HG02588 (cell line): Measurements from ENCODE around the gene PPP1R13B.

Experiments used
- ATAC-seq: cut with Tn5 transposase; IDR thresholded peaks from one replicate; pipeline ENCODE4 v1.9.1; 2021; ENCODE audit warnings: mild to moderate bottlenecking, moderate library complexity; ENCODE audit not compliant: unreplicated experiment

The PPP1R13B gene

DNA sequence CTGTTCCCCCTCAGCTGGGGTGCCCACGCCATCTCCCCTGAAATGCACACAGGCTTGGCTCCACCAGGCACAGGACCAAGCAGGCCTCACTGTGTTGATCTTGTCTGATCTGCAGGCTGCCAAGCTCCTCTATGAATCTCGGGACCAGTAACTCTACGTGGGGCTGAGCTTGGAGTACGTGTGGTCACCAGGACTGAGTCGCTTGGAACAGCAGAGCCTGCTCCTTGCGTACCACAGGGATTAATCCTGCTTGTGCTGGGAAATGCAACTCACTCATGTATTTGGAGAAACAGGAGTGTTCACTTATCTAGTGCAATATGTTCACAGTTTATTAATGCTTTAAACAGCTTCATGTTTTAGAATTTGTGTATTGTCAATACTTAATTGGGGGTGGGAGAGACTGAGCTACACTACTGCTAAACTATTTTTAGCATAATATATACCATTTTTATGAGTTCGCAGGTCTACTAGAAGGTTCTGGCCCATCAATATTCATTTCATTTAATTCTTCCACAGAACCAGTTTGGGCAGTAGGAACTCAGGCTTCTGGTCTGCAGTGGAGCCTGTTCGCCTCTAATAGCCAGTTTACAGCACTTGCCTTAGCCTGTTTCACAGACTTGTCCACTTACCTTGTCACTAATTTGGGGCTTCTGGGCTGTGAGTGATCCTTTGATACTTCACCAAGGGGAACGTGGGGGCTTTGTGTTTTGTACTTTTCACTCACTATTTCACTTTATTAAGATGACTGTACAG, 114.3 kb downstream of the PPP1R13B start:
- ATAC-seq = no peak

DNA sequence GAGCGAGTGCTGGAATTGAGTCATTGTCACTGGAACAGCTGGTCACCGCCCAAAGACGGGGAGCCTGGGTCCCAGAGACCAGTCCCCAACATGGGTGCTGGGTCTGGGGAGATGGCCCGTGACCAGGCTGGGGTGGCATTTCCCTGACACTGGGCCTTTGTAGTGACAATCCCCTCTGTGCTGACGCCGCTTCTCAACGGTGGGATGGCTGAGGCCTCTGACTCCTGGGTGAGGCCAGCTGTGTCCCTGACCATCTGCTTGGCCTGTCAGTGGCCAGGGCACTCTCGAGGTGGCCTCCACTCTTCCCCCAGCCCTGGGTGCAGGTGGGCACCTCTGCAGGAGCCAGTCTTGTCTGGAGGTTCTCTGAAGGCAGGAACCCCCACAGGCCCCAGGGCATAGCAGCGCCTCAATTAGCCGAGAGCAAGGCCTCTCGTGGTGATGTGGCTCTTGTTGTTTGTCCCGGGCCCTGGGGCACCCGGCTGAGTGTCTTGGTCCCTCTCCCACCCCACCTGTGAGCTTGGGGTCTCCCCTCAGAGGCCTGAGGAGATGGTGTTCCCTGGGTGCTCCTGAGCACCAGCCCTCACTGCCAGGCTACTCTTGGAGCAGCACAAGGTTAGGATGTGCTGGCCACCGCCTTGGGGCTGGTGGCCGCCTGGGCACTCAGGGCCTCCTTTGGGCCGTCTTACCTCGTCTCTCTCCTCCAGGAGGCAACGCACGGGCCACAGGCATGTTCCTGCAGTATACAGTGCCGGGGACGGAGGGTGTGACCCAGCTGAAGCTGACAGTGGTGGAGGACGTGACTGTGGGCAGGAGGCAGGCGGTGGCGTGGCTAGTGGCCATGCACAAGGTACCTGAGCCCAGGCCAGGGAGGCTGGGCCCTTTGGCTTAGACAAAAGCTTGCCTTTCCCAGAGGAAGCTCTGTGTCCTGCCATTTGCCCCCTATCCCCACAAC, 115.2 kb downstream of the PPP1R13B start:
- no peak for ATAC-seq

DNA sequence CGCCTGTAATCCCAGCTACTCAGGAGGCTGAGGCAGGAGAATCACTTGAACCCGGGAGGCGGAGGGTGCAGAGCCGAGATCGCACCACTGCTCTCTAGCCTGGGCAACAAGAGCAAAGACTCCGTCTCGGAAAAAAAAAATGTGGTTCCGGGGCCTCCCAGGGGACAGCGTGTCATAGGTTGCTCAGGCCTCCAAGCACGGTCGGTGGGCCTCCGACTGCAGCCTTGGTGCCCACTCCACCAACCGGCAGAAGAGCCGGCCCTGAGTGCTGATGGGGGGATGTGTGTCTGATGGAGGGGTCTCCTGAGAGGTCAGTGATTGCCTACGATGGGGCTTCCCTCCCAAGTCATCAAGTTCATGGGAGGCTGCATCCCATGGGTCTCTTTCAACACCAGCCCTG, 115.9 kb downstream of the PPP1R13B start:
- no peak for ATAC-seq

DNA sequence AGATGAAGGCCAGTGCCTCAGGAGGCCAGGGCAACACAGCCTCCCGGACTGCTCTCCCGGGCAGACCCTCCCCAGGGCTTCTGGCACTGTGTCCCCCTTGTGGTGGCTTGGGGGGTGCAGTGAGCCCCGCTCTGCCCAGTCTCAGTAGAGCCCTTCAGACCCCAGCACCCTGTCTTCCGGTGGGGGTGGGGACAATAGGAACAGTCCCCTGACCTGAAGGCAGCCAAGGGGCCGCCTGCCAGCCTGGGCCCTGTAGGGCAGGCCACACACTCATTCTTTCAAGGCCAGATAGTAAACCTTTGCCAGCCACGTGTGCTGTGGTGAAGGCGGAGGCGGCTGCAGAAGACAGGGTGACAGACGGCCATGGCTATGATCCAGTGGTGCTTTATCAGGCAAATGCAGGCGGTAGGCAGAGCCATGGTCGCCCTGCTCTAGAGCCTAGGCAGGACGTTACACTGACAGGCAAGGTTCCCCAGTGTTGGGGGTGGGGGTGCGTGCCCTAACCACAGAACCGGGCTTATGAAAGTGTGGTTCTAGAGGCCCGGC, 116.8 kb downstream of the PPP1R13B start:
- ATAC-seq = no peak

DNA sequence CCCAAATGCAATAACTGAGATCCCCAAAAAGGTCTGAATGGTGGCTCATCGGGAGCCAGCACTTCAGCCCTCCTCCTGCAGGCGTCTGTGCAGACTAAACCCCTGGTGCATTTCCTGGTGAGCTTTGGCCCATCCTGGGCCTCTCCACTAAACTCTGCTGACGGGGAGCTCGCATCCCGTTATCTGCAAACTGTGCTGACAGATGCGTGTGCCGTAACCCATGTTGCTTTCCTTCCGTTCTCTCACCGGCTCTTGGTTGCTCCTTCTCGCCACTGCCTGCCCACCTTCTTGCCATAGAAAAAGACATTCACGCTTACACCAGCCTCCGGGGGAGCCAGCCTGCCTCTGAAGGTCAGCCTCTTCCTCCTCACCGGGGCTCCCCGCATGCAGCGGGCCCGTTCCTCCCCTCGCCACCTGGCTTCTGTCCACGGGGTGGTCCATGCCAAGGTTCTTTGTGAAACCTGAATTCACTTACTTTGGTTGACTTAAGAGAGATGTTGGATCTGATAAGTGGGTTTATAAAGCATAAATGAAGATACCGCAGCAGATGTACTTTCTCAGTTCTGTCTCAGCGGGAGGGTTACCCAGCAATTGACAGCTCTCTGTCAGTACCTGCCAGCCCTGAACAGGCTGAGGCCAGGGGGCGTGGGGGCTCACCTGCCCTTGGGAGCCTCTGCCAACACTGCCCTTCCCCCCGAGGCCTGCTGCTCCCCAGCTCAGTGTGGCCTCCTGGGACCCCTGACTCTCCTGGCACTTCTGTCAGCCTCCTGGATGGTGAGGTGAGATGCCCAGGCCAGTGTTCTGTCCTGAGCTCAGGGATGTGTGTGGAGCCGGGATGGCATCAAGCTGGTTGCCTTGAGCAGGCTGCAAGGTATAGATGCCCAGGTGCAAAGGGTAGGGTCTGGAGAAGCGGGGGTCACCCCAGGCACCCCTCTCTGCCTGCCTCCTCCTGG, 117.6 kb downstream of the PPP1R13B start:
- ATAC-seq = no peak

DNA sequence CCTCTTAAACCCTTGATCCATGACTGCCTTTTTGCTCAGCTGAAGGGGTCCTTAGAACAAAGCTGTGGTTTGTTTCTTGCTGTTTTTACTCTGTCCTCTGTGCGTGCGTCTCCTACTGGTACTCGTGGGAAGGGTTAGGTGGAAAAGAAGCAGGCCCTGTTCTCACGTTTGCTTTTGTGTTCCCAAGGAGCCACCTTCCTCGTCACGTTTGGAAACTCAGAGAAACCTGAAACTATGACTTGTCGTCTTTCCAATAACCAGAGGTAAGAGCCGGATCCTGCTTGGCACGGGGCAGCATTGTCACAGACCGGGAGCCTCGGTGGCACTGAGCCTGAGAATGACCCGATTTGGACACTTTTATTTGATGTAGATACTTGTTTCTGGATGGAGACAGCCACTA, 118.7 kb downstream of the PPP1R13B start:
- ATAC-seq = no peak

DNA sequence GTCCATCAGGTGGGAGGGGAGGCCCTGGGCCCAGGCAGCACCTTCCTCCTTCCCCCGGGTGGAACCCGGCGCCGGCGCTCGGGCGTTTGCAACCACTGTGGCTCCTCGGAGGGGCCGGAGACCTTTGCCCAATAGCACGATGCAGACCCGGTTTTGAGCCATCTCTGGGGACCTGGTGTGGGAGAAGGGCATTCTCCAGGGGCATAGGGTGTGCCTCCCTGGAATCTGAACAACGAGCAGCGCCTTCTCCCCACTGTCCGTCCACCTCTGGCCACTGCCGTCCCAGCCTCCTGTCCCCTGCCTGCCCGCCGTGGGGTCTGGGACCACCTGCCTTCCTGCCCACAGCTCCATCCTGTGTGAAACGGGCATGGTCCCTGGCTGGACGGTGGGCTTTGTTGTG, 119.2 kb downstream of the PPP1R13B start:
- ATAC-seq = no peak

DNA sequence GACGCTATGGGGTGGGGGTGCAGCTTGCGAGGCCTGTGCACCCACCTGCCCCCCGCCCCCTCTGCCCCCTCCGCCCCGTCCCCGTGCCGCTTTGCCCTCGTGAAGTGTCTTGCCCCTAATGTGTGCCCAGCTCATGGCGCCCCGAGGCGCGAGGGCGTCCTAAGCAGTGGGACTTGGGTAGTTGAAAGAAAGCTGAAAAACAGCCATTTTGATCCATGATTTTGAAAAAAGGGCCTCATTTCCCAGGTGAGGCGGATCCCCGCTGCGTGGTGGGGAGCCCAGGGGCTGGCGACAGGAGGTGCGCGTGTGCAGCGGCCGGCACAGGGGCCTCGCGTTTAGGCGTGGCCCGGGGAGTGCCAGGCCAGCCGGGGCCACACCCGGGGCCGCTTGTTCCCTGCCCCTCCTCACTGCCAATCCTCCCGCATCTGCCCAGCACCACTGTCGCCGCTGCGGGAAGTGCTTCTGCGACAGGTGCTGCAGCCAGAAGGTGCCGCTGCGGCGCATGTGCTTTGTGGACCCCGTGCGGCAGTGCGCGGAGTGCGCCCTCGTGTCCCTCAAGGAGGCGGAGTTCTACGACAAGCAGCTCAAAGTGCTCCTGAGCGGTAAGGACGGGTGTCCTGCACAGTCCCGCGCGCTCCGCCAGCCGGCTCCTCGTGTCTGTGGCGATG, 119.9 kb downstream of the PPP1R13B start:
- no peak for ATAC-seq

DNA sequence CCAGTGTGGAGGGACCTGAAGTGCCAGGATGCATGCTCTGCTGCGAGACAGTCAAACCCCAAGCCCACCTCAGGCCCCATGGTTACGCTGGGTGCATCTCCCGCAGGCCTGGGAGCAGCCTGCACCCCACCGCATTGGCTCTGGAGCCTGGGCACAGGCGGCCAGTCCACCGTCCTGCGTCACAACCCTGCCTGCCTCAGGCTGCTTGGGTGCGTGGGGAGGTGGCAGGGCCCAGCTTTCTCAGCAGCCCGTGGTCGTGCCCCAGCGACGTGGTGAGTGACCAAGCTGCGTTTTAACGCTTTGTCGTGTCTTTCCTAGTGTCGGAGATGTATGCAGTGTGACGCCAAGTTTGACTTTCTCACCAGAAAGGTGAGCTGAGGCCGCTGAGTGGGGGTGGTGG, 120.9 kb downstream of the PPP1R13B start:
- ATAC-seq = no peak

DNA sequence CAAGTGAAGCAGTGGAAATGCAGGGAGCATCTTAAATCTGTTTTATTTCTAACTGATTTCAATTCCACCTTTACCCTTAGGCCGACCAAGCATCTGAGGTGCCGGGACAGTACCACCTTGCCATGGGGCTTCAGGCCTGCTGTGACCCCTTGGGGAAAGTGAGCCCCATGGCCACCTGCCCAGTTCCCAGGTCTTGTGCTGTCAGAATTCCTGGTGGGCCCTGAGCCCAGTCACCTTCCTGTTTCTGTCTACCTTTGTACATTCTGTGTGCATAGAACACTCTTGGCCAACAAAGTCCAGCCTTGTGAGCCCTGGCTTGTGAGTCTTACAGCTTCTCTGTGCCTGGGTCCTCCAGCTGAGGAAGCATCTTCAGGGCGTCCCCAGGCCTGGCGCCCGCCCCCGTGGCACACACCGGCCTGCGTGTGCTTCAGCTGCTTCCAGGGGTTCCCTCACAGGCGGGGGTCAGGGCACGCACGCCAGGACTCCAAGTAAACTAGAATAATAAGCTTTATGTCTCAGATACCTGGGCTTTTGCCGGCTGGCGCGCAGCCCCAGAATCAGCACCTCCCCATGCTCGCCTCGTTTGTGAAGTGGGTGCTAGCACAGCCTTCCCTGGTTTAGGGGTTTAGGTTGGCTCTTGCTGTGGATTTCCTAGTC, 121.5 kb downstream of the PPP1R13B start:
- no peak for ATAC-seq

DNA sequence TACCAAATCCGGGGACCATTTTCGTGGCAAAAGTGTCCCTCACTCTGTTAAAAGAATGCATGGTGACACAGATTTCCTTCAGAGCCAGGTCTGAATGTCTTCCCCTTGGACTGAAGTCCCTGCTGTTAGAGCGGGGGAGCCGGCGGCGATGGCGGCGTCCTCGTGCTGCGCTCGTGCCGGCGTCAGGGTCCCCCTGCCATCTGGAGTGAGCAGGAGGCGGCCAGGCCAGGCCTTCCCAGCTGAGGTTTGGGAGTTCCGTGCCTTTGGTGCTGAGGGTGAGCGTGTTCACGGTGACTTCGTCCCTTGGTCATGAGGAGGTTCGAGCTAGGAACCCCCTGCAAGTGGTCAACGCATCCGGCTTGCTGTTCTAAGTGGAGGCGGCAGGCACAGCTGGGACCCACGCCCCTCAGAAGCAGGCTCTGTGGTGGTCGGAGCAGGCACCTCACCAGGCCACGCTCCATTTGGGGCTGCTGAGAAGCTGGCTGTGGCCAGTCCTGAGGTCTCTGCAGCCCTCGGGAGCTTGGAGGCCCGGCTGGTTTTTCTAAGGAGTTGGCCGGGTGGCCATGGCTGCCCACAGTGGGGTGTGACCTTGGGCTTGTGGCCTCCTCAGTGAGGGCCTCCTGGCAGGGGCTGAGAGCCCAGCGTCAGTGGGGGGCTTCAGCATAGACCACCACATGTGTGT, 122.2 kb downstream of the PPP1R13B start:
- ATAC-seq = no peak

DNA sequence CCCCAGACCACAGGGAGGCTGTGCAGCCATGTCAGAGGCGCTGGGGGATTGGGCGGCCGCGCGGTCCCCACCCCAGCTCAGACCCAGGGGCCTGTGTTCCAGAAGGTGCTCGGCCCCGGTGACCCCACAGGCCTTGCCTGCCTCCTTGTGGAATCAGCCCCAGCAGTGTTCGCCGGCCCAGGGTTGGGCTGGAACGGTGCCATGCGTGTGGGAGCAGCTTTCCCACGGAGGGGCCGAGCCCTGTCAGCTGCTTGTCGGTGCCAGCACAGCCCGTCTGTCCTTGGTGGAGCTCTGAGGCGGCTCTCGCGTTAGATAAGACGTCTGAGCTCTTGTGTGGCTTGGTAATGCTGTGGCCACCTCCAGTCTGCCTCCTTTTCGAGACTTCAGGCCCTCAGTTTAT, 123.3 kb downstream of the PPP1R13B start:
- no peak for ATAC-seq

DNA sequence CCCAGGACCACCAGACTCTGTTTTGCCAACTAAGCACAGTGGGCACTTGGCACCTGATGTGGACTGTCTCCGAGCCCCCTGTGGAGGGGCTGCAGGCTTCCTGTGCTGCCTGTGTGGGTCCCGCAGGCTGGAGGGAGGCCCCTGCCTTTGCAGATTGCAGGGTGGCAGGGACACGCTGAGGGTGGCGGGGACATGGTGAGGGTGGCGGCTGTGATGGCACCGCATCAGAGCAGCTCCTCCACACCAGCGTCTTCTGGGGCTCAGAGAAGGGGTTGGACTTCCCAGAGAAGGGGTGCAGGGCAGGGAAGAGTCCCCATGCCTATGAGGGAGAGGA, 123.7 kb downstream of the PPP1R13B start:
- ATAC-seq = no peak

DNA sequence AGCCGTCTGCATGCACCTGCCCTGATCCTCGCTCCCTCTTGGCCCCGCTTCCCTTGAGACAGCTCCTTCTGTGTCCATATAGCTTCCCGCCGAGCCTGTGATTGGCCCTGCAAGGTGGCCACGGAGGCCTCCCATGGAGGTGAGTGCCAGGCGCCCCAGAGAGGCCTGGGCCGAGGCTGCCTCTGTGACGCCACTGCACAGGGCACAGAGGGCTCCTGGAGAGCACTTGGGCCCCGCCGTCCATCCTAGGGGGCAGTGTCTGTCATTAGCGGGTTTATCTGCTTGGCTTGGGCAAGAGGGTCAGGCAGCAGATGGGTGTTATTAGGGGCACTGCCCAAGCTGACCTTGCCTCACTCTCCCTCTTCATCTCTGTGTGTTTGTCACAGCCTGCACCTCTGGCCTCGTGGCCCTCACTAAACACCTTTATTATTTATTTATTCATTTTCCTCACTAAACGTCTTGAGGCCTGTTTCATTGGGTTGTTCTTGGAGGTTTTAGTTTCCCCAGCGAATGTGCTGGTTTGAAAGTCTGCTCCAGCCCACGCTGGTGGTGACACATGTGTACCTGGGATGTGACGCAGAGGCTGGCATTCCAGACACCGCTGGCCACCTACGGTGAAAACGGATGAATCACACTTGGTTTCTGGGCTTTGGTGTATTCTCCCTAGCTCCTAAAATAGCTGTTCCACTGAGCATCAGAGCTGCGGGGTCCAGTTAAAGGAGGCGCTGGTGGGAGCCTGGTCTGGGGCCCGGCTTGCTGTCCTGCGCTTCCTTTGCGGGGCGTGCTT, 125.8 kb downstream of the PPP1R13B start:
- no peak for ATAC-seq

DNA sequence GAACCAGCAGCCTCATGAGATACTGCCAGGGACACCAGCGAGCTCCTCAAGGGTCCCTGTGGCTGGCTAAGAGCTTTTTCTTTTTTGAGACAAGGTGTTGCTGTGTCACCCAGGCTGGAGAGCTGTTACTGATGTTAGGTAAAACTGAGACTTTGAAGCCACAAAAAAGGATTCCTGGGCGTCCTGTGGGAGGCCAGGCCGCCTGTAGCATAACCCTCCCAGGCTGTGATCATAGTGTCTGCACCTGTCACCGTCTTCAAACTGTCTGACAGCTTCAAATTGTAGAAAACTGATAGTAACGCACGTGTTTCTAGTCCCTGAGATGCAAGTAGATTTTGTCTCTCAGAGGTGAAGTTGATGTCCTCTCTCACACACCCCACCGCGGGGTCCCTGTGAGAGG, 127.6 kb downstream of the PPP1R13B start:
- no peak for ATAC-seq

DNA sequence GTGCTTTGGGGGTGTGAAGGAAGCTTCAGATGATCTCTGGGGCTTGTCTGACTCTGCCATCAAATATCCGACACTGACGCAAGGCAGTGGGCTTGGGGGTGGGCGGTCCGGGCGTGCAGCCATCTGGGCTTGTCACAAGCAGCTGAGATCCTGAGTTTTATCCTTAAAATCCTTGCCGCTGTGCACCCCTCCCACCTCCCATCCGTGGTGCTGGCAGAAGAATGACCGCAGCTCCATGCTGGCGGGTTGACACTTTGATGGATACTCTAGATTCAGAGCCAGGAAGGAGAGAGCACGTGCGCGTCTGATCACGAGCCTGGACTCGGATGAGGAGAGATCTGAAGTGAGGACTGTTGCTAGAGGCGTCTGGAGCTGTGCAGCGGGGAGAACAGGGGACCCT, 128.8 kb downstream of the PPP1R13B start:
- ATAC-seq = no peak

DNA sequence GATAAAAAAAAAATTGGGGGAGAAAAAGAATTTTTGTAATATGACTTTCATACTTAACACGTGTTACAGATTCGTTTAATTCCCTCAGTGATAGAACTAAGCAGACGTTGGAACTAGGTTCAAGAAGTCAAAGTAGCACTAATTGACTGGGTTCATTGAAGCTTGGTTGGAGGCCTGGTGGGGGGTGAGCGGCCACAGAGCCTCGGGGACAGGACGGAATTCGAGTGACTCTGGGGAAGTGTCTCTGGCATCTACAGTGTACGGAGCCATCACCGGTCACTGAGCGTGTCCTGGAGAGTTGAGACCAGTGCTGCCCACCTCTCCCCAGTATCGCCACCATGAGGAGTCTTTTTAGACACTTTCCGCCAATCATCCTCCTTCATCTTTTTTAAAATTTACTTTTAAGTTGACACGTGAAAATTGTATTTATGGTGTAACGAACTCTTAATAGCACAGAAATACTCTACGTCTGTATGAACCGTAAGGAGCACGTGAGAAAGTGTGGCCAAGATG, 130.4 kb downstream of the PPP1R13B start:
- ATAC-seq = no peak

DNA sequence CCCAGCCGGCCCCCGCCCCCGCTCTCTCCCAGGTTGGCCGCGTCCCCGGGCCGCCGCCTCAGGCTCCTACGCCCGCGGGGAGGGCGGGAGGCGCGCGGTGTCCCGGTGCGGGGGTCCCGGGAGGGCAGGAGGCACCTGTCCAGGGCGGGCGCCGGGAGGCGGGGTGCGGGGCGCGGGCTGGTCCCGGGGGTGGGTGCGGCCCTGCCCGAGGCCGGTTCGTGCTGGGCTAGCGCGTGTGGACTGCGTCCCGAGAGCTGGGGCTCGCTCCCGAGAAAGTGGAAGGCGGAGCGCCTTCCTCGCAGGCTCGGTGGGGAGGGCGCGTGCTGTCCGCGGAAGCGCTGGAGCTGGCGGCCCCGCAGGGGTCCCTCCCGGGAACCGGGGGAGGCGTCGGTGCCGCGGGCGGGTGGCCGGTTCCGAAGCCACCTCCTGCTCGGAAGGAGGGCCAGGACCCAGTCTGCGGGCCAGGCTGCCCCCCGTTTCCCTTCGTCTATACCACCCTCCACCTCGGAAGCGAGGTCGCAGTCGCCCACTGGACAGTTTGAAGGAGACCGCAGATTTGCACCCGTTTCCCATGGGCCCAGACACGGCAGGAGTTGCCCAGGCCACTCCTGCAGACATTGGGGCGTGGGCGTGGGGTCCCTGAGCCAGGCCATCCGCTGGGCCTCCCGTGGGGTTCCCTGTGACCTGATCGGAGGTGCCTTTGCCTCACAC, 131.1 kb downstream of the PPP1R13B start:
- ATAC-seq = no peak
